Stomach (tissue), 19 donors: ENCODE results near the gene PNLDC1. TPM values are rescaled to one million over a fixed set of nuclear protein-coding genes. Genes with fewer than 3 reads are reported as not detected.

Experiments
- DNase-seq, 2 donors: peaks; one replicate each; pipeline versions ENCODE4 v3.0.0 to v3.0.0-alpha.2; 2013 to 2019
- H3K27ac ChIP-seq, 5 donors: fragments of 200-600 bp in 4 of 5; sonication (generic) in 4 of 5; one replicate each; pipeline ENCODE4 v1.5.1; 2013 to 2019; ENCODE audit warnings: mild to moderate bottlenecking in 1 of 5, moderate library complexity in 1 of 5
- H3K27me3 ChIP-seq, 3 donors: fragments of 200-600 bp; sonication (generic); one replicate each; pipeline ENCODE4 v1.5.1; 2017 to 2019; ENCODE audit warnings: mixed run types in 1 of 3
- H3K36me3 ChIP-seq, 4 donors: fragments of 200-600 bp; sonication (generic); 1 replicate in 3 of 4; 2 replicates in 1 of 4; pipeline ENCODE4 v1.5.1; 2016 to 2019
- H3K4me1 ChIP-seq, 4 donors: fragments of 200-600 bp; sonication (generic); one replicate each; pipeline ENCODE4 v1.5.1; 2016 to 2019
- H3K4me3 ChIP-seq, 4 donors: fragments of 200-600 bp; sonication (generic) in 3 of 4; one replicate each; pipeline ENCODE4 v1.5.1; 2016 to 2019; ENCODE audit warnings: mild to moderate bottlenecking in 1 of 4
- H3K9me3 ChIP-seq, 4 donors: fragments of 200-600 bp; sonication (generic); one replicate each; pipeline ENCODE4 v1.5.1; 2016 to 2019
- EP300 ChIP-seq: sonication (generic); formaldehyde crosslinking; IDR thresholded peaks from one replicate; pipeline ENCODE4 v1.6.1; 2017; ENCODE audit warnings: antibody characterized with exemption
- POLR2A ChIP-seq, 4 donors: fragments of 450-650 bp; IDR thresholded peaks; one replicate each; pipeline ENCODE4 v1.6.1; 2016; ENCODE audit warnings: antibody characterized with exemption in 4 of 4, control low read depth in 2 of 4, mild to moderate bottlenecking in 1 of 4, moderate library complexity in 1 of 4
- POLR2AphosphoS5 ChIP-seq, 3 donors: sonication (generic); formaldehyde crosslinking; IDR thresholded peaks; one replicate each; pipeline ENCODE4 v1.6.1; 2016; ENCODE audit warnings: antibody characterized with exemption in 3 of 3
- WGBS, 5 donors: extraction: QIAGEN DNeasy Blood & Tissue Kit in 3 of 5; methylation state at CpG; one replicate each; pipeline versions ENCODE4 v1.1.5 to v1.1.7; 2013 to 2018; 5-methylcytosine and 5-hydroxymethylcytosine counted together
- intact Hi-C: fragments of 100-400 bp; cut with DNase I; formaldehyde crosslinking; loops from one replicate; pipeline ENCODE4 v1.15.1; 2023; ENCODE audit warnings: low total_unique reads
- long read RNA-seq, 10 donors: transcript quantifications; one replicate each; lab custom pipeline, GENCODE V29; 2026
- polyA plus RNA-seq, 3 donors: library from polyadenylated mRNA; stranded (reverse); fragments of 200-250 nt; gene quantifications; one replicate each; pipeline ENCODE4 v1.2.3, GENCODE V29; 2013
- total RNA-seq, 5 donors: library from RNA; depleted of rRNA; stranded (reverse); fragments of >200 nt; gene quantifications; one replicate each; pipeline versions ENCODE4 v1.1.0 to v1.2.3, GENCODE V29; 2014 to 2016
- TF ChIP-seq, protein P1 (sequence below), 7 experiments: fragments of 450-650 bp in 4 of 7; fragments of 200-600 bp in 3 of 7; sonication (generic) in 3 of 7; IDR thresholded peaks; one replicate each; pipeline ENCODE4 v1.5.1; 2016 to 2019; ENCODE audit warnings: antibody characterized with exemption in 7 of 7, control low read depth in 2 of 7, mild to moderate bottlenecking in 1 of 7
- donor health status: healthy with polysubstance abuse.
- donor health status: Bipolar disorder and iron deficiency.
- donor health status: healthy.

Gene PNLDC1, protein sequence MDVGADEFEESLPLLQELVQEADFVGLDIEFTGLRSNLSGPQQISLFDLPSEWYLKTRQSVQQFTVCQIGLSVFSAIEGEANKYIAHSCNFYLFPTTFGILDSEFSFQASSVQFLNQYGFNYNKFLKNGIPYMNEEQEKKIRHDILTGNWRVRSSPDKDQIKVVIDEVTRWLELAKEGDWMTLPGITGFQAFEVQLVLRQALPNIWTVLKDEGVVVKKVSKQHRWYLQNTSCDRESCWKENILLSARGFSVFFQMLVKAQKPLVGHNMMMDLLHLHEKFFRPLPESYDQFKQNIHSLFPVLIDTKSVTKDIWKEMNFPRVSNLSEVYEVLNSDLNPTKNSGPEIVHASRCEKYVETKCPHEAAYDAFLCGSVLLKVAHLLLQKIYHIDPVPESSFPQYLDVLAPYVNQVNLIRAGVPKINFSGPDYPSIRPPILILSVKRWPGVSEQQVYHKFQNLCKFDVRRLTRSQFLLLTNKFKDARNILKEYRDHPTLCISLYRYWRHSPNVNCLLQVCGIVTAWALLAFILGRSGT
- 1 to 10 TPM in 1 of 5 donors, under 1 TPM in 1, not detected in 3; 0.55 to 2.5 TPM for total RNA-seq
- under 1 TPM in 2 of 3 donors, not detected in 1; 0.25 to 0.30 TPM for polyA plus RNA-seq
- long read RNA-seq, donor 1: 0 reads
- long read RNA-seq, donor 2: 0 reads
- long read RNA-seq, donor 3: 0 reads
- long read RNA-seq, donor 4: 0 reads
- long read RNA-seq, donor 5: 0 reads
- long read RNA-seq, donor 6: 0 reads
- long read RNA-seq, donor 7: 0 reads
- long read RNA-seq, donor 8: 0 reads
- long read RNA-seq, donor 9: 0 reads
- long read RNA-seq, donor 10: 0 reads

DNA sequence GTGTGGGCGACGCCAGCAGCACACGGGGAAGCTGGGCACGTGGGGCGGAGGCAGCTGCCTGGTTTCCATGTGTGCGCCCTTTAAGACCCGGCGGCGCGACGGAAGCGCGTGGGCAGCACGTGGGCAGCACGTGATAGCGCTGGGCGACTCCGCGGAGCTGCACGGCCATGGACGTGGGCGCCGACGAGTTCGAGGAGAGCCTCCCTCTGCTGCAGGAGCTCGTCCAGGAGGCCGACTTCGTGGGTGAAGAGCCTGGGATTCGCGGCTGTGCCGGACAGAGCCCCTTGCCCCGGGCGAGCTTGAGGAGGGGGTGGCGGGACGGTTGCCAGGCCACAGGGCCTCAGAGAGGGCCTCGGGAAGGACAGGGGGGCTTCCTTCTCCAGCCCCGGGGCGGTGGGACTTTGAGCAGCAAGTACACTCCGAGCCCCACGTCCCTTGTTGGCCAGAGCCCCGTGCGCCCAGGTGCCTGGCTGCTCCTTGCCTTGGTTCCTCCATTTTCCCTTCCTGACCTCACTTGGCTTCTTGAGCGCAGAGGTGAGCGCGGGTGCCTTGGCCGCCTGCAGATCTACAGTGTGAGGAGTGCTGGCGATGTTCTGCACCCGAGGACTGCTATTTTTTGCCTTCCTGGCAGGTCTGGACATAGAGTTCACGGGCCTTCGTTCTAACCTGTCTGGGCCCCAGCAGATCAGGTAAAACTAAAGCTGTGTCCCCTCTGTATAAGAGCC, at the start of gene PNLDC1:
Gene PNLDC1 (plus strand): TSS at position 136 of the 725 bp plus-strand sequence. CDS start 32 bp downstream, at position 168.
- H3K27ac ChIP-seq: no peak within 1 kb of the TSS
- no peak within 1 kb of the TSS for H3K4me3 ChIP-seq
- H3K4me1 ChIP-seq: peaks cover 0 to 12% (median 0%) of the 10 kb centered on the region in 4 donors
- DNase-seq: no peak
- peaks cover 18 to 53% (median 50%) of the 10 kb centered on the region in 4 donors for H3K36me3 ChIP-seq
- no peak for TF ChIP-seq POLR2AphosphoS5 (IDR thresholded peaks at IDR 0.05)
- TF ChIP-seq, protein P1, sequence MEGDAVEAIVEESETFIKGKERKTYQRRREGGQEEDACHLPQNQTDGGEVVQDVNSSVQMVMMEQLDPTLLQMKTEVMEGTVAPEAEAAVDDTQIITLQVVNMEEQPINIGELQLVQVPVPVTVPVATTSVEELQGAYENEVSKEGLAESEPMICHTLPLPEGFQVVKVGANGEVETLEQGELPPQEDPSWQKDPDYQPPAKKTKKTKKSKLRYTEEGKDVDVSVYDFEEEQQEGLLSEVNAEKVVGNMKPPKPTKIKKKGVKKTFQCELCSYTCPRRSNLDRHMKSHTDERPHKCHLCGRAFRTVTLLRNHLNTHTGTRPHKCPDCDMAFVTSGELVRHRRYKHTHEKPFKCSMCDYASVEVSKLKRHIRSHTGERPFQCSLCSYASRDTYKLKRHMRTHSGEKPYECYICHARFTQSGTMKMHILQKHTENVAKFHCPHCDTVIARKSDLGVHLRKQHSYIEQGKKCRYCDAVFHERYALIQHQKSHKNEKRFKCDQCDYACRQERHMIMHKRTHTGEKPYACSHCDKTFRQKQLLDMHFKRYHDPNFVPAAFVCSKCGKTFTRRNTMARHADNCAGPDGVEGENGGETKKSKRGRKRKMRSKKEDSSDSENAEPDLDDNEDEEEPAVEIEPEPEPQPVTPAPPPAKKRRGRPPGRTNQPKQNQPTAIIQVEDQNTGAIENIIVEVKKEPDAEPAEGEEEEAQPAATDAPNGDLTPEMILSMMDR (IDR thresholded peaks at IDR 0.05): no peak
- TF ChIP-seq EP300: no peak
- TF ChIP-seq POLR2A (IDR thresholded peaks at IDR 0.05): no peak
- no peaks in the 10 kb centered on the region for H3K27me3 ChIP-seq
- intact Hi-C loops: no loop called here
- no peaks in the 10 kb centered on the region for H3K9me3 ChIP-seq
- 85 to 93% (median 92%) methylated on average over 46 to 50 of the region's 50 CpGs for WGBS, 5 donors

DNA sequence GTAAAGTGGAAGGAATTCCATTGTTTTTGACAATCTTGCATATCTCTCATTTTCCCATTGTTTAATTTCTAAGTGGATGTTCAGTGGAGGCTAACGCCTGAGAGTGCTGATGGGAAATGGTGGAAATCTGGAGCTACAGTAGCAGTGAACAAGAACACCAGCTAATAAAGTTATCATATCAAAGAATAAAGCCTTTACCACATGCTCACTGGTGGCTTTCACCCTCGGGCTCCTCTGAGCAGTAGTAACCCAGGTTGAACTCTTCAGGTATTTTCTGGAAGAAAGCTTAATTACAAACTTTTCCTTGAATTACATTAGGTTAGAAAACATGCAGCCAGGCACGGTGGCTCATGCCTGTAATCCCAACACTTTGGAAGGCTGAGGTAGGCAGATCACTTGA, 48.6 kb upstream of the PNLDC1 start:
- Histone ChIP-seq H3K4me3 (no peak overlapping the region), H3K9me3 (no peaks in the 10 kb centered on the region), H3K27ac (no peak overlapping the region), H3K4me1 (peaks cover 0 to 38% (median under 1%) of the 10 kb centered on the region in 4 donors), H3K36me3 (peaks cover 36 to 100% (median 98%) of the 10 kb centered on the region in 4 donors), H3K27me3 (no peaks in the 10 kb centered on the region)
- 79 to 89% (median 81%) methylated on average over 3 of the region's 3 CpGs for WGBS, 5 donors
- DNase-seq: no peak
- intact Hi-C loops: loop anchor here (10.0 kb wide), 1 partner anchor 67 kb away; no protein-coding TSS in a partner anchor
- TF ChIP-seq POLR2A (IDR thresholded peaks at IDR 0.05) (no peak), EP300 (no peak), POLR2AphosphoS5 (IDR thresholded peaks at IDR 0.05) (no peak)
- TF ChIP-seq, protein P1 (IDR thresholded peaks at IDR 0.05): no peak

DNA sequence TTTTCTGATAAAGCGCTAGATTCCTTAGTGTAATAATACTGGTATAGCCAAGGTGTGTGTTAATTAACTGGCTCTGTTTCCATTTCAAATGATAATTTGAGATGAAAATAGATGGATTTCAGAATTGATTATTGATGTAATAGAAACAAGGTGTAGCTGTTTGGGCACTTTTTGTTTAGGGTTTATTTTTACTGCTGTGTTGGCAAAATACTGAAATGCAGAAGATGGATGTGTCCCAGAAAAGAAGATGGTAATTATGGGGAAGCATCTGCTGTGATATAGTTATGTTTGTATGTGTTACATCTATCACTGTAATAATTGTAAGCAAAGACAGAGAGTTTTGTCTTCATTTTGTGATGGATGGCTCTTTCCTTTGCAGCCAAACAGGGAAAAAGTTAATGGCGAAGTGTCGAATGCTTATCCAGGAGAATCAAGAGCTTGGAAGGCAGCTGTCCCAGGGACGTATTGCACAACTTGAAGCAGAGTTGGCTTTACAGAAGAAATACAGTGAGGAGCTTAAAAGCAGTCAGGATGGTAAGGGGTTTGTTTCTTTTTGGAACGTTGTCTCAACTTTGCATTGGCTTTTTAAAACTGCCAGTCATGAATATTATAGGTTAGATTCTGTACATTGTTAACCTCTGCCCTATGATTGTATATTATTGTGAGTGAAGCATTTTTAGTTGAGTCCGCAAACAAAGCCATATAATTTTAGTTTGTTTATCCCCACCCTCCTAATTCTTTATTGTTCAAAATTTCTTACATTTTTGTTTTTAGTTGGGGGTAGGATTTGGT, 46.8 kb upstream of the PNLDC1 start:
- H3K36me3 ChIP-seq: peaks cover 41 to 100% (median 98%) of the 10 kb centered on the region in 4 donors
- no peaks in the 10 kb centered on the region for H3K27me3 ChIP-seq
- intact Hi-C loops: loop anchor here (10.0 kb wide), 1 partner anchor 68 kb away; no protein-coding TSS in a partner anchor
- peaks cover 0 to 31% (median 0%) of the 10 kb centered on the region in 4 donors for H3K4me1 ChIP-seq
- no peaks in the 10 kb centered on the region for H3K9me3 ChIP-seq
- TF ChIP-seq POLR2AphosphoS5 (IDR thresholded peaks at IDR 0.05): peak in 1 of 3 donors; percentile 9
- no peak for TF ChIP-seq POLR2A (IDR thresholded peaks at IDR 0.05)
- 79 to 85% (median 84%) methylated on average over 6 of the region's 6 CpGs for WGBS, 5 donors
- no peak for DNase-seq
- H3K4me3 ChIP-seq: no peak overlapping the region
- H3K27ac ChIP-seq: no peak overlapping the region

DNA sequence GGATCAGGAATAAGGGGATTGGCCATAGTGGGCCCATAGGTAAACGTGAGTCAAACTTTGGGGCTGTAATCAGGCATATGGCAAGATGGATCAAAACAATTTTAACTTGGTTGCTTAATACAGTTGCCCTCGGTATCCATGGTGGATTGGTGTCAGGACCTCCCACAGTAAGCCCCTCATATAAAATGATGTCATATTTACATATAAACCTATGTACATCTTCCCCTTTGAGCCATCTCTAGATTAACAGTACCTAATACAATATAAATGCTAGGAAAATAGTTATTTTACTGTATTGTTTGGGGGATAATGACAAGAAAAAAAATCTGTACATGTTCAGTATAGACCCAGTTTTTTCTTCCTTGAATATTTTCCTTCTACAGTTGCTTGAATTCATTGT, 45.7 kb upstream of the PNLDC1 start:
- H3K36me3 ChIP-seq: peaks cover 40 to 98% (median 94%) of the 10 kb centered on the region in 4 donors
- DNase-seq: no peak
- H3K27ac ChIP-seq: no peak overlapping the region
- intact Hi-C loops: loop anchor here (10.0 kb wide), 1 partner anchor 70 kb away; no protein-coding TSS in a partner anchor
- peaks cover 0 to 25% (median 0%) of the 10 kb centered on the region in 4 donors for H3K4me1 ChIP-seq
- WGBS, 5 donors: 74 to 91% (median 83%) methylated on average over 2 of the region's 2 CpGs
- no peaks in the 10 kb centered on the region for H3K27me3 ChIP-seq
- TF ChIP-seq EP300 (no peak), POLR2AphosphoS5 (IDR thresholded peaks at IDR 0.05) (no peak)
- TF ChIP-seq, protein P1 (IDR thresholded peaks at IDR 0.05): no peak
- H3K9me3 ChIP-seq: no peaks in the 10 kb centered on the region
- no peak overlapping the region for H3K4me3 ChIP-seq
